NCI-H82 treated with DMSO at 0.1 percent for 48 hours (cell line): ENCODE measurements around the gene B4GALT2.

ENCODE experiments used
- DNase-seq: peaks from one replicate; lab custom pipeline; 2025; ENCODE audit not compliant: unreplicated experiment; lab: John Stamatoyannopoulos, UW

The B4GALT2 gene

GRCh38 chr1:43983253-43983899 is 4.4 kb downstream of the B4GALT2 start:
- DNase-seq = no peak

- DNase-seq = no peak
These were observed 5.8 kb downstream of the B4GALT2 start for GRCh38 chr1:43984855-43985254.

DNA sequence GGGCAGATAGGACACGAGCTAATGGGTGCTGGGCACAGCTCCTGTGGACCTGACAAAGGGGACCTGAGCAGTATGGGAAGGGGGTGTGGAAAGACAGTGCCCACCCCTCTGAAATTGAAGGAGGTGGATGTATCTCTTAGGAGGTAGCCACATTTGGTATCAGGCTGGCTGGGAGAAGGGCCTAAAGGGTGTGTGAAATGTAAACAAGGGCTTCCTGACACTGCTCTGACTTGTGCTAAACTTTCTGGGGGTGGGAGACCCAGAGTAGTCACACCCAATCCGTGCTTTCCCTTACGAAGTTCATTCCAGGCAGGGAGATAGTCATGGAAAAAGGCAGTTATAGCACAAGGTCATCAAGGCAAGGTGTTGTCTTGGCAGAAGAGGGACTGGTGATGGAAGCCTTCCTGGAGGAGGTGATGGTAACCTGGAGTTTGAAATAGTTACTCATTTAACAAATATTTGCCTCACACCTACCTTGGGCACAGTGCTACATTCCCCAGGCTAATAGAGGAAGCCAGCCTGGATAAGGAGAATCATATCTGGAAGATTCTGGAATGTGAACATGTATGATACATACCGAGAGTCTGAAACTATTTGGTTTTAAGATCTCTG is 7.1 kb downstream of the B4GALT2 start:
- no peak for DNase-seq

GRCh38 chr1:43986712-43987111 is 7.7 kb downstream of the B4GALT2 start:
- no peak for DNase-seq

GRCh38 chr1:43987159-43987902 is 8.3 kb downstream of the B4GALT2 start:
- DNase-seq = no peak

GRCh38 chr1:43990271-43991199 is 11.5 kb downstream of the B4GALT2 start:
- no peak for DNase-seq

- no peak for DNase-seq
These were observed 12.1 kb downstream of the B4GALT2 start for GRCh38 chr1:43991200-43991475.

- DNase-seq = peak; percentile 48
These were observed 12.6 kb downstream of the B4GALT2 start, which contains the start of gene CCDC24 for GRCh38 chr1:43991476-43992231. CCDC24 (plus strand) TSS chr1:43991599; CDS start chr1:43991879, 280 bp downstream.

DNA sequence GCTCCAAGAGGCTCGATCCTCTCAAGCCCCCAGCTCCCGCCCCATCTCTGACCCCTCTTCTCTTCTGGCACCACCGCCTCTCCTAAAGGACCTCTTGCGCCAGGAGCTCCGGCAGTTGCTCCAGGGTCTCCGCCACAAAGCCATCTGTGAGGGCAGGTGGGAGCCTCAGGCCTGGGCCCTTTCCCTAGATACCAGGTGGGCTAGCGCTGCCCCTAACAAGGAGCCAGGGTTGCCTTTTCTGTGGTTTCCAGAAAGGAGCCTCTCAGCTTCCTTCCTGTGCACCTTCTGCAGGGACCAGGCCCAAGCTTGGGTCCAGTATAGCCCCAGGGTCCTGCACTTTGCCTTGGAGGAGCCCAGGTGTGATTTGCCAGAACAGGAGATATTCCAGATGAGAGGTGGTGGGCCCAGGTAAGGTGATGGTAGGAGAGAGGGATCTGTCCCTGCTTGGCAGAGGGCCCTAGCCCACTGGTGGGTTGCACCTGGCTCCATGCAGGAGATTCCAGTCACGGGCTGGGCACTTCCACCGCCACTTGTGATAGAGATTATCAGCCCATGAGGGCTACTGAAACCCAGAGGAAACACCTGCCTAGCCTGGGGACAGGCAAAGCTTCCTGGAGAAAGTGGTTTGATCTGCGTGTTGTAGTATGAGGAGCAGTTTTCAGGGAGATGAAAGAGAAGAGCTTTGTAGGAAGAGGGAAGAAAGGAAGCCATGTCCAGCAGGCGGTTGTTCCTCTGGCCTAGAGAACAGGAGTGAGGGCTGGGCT is 13.4 kb downstream of the B4GALT2 start:
- no peak for DNase-seq

- no peak for DNase-seq
These were observed 14.3 kb downstream of the B4GALT2 start for GRCh38 chr1:43993206-43993914.

DNA sequence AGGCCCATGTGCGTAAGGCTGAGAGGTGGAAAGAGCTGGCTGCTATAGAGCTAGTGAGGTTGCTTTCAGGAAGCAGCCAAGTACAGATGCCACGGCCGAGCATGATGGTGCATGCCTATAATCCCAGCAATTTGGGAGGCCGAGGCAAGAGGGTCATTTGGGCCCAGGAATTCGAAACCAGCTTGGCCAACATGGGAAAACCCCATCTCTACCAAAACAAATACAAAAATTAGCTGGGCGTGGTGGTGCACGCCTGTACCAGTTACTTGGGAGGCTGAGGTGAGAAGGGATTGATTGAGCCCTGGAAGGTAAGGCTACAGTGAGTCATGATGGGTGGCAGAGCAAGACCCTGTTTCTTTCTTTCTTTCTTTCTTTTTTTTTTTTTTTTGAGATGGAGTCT is 15.1 kb downstream of the B4GALT2 start:
- DNase-seq = no peak

DNA sequence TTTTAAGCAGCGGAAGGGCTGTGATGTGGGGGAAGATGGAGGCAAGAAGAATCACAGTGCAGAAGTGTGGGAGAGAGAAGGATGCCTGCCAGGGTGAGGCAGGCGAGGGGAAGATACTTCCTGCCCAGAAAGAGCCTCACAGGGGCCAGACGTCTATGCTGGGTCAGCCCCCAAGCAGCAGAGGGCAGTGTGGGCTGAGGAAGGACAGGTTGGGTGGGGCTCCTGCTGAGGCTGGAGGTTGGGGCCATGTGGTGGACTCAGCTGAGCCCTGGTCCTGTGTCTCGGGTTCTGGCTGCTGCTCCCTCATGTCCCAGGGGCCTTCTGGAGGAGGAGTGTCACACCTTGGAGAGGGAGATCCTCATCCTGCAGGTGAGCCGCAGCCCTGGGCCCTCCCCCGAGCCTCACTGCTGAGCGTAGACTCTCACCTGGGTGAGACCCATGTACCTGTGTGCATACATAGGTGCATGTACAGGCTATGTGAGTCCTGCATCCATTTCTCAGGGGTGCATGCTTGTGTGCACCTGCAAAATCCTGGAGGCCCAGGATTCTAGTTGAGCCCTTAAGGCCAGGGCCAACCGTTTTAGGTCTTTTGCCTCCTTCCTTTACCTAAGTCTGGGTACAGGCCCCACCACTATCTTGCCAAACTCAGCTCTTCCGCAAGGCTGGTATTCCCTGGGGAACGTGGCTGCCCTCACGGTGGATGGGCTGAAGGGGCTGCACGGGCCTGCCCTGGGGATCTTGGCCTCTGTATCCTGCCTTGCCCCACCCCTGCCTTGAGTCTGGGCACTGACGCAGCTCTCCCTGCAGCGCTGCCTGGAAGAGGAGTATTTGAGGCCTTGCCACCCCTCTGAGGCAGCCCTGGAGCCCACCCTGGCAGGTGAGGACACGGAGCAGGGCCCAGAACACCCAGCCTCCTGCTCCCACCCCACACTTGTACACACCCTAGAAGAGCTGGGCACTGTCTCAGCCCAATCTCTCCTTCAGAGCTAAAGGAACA is 16.1 kb downstream of the B4GALT2 start:
- DNase-seq = peak; percentile 40

DNA sequence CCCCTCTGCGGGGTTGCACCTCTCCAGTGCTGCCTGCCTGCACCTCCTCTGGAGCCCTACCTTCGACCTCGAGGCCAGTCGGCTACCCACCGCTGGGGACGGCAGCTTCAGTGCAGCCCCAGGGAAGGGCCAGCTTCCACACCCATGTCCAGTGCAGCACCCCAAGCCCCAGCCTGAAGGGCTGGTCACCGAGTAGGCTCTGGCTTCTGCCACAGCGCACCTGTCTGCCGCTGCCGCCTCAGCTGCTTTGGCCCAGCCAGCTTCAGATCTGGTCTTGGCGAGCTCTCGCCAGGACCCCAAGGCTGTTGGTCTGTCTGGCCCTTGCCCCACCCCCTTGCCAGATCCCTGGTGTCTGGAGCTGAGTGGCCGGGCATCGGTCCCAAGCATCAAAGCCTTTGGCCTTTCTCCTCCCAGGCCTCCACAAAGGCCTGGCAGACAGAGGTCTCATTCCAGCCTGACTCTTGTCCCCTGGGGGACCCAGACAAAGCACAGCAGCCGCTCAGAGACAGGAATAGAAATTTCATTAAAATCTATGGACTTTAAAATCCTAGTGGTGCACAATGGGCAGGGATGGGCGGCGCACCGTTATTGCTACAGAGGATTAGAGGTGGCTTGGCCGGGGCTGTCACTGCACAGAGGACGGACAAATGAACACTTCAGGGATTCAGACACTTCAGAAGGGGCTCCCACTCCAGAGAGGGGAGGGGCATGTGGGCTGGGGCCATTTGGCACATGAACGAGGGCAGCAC is 17.1 kb downstream of the B4GALT2 start:
- DNase-seq = no peak

DNA sequence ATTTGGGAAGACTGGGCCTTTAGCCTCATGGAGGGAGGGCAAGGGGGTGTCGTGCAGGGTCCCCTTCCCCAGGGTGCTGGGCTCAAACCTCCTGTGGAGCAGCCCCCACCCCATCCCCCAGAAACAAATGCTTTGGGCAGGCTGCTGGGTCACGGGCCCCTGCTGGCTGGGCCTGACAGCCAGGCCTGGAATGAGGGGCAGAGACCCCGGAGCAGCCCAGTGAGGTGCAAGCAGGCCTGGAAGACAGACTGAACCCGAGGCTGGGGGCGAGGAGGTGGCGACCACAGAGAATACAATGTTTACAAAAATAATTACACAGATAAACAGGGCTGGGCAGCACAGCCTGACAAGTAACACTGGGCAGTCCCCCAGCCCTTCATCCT is 17.7 kb downstream of the B4GALT2 start:
- no peak for DNase-seq

- DNase-seq = no peak
These were observed 18.4 kb downstream of the B4GALT2 start for GRCh38 chr1:43997295-43997999.

GRCh38 chr1:43998000-43998378 is 19.0 kb downstream of the B4GALT2 start:
- no peak for DNase-seq

- DNase-seq = no peak
These were observed 20.4 kb downstream of the B4GALT2 start for GRCh38 chr1:43999455-43999854.
